T-helper 2 cell treated with Interferon-gamma antibody and Interleukin-4, amounts not matched to agents 100 ng/mL and 5 ng/mL, for 36 hours (primary cell): ENCODE measurements around the gene CNGA3. TPM values are rescaled to one million over a fixed set of nuclear protein-coding genes. Genes with fewer than 3 reads are reported as not detected.

Source experiments
- intact Hi-C: fragments of 100-400 bp; cut with micrococcal nuclease; formaldehyde crosslinking; loops from one replicate; pipeline ENCODE4 v1.15.1; 2023
- total RNA-seq: library from RNA; stranded (reverse); gene quantifications from 2 replicates; pipeline ENCODE4 v1.2.3, GENCODE V29; 2022

CNGA3 gene
- total RNA-seq, 1 donor from 2014 or later = not detected

GRCh38 chr2:98327776-98328175 is 18.5 kb upstream of the CNGA3 start:
- intact Hi-C loops = no loop called here

DNA sequence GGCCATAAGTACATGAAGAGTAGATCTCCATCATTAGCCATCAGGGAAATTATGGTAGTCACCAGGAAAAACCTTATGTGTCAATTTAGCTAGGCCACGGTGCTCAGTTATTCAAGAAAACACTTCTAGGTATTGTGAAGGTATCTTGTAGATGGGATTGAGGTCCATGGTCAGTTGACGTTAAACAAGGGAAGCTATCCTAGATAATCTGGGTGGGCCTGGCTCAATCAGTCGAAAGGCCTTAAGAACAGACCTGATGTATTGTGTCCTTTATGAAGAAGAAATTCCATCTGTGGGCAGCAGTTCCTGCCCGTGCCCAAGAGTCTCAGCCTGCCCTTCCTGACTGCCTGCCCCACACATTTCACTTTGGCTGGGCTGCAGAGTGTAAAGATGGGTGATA is 16.7 kb upstream of the CNGA3 start:
- intact Hi-C loops = no loop called here

- intact Hi-C loops = no loop called here
Observed at GRCh38 chr2:98332989-98333388, 13.3 kb upstream of the CNGA3 start.

- intact Hi-C loops = no loop called here
Observed at GRCh38 chr2:98333922-98334321, 12.3 kb upstream of the CNGA3 start.

GRCh38 chr2:98334439-98335078 is 11.7 kb upstream of the CNGA3 start:
- intact Hi-C loops = no loop called here

DNA sequence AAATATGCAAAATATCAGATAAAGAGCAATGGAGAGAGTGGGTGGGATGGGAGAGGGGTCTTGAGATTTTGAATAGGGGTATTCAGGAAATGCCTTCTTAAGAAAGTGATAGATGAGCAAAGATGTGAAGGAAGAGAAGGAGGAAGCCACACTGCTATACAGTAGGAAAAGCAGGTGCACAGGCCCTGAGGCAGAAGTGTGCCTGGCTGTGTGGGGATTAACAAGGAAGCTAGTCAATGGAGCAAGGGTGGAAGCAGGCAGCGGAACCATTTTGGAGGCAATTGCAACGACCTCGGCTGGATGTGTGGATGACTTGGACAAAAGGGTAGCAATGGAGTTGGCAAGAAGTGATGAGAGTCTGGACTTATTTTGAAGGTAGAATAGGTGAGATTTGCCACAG is 11.0 kb upstream of the CNGA3 start:
- intact Hi-C loops = no loop called here

DNA sequence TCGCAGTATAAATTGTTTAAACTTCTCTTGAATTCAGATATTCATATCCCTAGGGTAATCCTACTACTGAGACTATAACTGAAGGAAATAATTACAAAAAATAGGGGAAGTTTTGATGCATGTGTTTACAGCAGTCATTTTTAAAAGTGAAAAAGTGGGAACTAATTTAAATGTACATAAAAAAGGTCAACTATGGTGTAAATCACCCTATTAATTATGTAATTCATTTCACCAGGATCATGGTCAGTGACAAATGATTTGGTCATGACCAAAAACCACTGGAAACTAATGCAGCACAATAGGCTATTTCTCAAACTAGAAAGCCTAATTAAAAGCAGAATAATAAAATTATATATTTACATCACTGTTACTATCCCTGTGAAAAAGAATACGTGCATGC is 5.0 kb upstream of the CNGA3 start:
- intact Hi-C loops = no loop called here

DNA sequence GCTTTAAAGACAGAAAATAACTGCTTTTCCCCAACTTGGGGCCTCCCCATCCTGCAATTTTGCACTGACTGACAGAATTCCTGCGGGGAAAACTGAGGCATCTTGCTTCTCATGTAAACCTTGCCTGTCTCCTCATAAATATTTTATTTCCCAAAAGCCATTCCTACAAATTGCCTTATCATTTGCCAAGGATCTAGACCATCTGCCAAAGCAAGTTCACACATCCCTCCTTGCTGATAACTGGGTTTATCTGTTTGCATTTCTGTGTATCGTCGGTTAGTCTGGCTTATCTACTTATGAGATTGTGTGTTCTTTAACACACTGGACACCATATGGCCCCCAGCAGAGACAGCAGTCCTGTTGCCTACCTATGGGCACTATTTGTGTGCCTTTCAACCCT is 3.0 kb upstream of the CNGA3 start:
- intact Hi-C loops = no loop called here

DNA sequence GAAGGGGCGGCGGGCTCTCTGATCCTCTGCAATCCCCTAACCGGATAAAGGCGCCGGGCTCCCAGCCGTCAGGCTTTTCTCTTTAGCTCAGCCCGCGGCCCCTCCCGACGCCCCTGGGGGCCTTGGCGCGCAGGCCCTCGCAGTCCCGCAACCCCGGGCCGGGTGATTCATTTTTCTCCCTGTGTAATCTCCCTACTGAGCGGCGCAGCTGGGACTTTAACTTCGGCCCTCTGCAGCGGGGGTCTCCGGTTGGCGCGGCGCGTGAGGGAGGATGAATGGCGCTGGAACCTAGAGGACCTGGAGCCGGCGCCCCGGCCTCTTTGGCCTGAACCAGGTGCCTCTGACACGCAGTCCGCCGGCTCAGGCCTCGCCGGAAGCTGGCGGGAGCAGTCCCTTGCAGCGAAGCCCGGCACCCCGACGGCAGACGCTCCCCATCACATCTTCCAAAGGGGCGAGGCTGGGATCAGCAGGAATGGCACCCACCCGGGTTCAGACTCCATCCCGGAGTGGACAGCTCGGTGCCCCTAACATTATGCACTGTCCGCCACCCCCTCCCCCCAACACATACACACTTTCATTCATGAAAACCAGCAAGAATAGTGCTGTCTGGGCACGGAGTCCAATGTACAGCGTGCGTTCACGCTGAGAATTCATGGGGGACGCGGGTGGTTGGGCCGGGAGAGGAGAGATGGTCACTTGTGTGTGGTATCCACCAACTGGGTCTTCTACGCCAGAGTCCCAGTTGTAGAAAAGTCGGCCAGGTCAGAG is 1.2 kb downstream of the CNGA3 start:
- intact Hi-C loops = no loop called here

DNA sequence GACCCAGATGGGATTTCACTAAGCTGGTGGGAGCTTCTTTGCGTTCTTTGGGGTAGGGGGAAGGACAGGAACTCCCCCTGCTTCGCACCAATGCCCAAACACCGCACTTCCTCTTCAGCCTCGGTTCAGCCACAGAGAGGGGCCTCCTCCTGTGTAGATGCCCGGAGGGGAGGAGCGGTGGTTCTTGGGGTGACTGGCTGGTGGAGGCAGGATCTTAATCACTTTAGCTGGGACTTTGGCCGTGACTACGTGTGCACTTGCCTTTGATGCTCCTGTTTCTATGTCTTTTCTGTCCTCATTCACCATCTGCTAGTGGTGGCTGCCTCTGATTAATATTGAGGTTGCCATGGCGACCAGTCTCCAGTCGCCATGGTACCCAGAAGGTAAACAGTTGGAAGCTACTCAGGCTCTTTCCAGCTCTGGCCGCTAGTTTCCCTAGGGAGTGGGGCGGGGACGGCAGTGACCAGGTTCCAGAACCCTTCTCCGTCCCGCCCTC is 1.9 kb downstream of the CNGA3 start:
- intact Hi-C loops = no loop called here

DNA sequence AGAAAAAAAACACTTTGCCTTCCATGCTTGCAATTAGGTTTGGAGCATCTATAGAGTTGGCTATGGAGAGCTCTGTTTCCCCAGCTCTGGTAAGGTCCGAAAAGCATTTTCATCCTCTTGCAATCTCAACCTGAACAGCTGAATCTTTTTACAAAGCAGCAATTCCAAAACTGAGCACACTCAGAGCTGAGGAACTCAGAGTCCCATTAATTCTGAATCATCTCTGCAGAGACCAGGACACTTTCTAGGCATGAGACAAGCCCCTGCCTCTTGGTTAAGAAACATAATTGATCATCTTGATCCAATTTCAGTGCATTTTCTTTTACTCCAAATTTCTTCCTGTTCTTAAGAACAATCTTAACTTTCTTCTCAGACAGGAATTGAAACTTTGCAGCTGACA is 4.2 kb downstream of the CNGA3 start:
- intact Hi-C loops = no loop called here

DNA sequence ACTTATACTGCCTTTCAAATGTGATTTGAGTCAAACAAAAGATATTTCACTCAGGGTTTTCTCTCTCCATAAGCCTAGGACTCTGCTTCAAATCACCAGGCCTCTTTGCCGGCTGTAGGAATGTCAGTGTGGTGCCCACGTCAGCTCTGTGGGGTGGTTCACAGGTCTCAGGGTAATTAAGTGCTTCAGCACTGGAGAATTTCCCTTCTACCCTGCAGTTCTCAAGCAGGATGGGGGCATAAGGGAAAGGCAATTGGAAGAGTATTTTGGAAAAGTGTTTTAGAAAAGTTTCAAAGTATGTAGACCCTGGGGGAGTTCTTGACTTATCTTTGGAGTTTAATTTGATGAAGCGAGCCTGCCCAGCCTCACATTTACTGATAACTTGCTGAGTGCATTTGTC is 9.6 kb downstream of the CNGA3 start:
- intact Hi-C loops = no loop called here

DNA sequence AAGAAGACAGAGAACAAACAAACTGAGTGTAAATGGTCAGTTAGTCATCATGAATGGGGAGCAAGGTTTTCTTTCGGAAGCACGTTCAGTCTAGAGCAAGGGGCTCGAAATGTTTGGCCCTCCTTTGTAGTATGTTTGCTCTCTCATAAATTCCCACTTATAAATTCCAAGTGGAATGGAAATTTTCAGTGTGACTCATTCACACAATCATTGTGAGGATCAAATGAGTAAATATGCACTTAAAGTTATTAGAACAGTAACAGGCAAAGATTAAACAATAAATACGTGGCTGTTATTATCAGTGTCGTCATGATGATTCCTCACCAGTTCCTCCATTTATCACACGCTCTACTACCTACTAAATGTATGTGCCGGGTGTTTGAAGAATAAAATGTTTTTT is 10.5 kb downstream of the CNGA3 start:
- intact Hi-C loops = no loop called here

GRCh38 chr2:98357849-98358248 is 11.6 kb downstream of the CNGA3 start:
- intact Hi-C loops = no loop called here

- intact Hi-C loops = no loop called here
Observed at GRCh38 chr2:98359986-98360385, 13.7 kb downstream of the CNGA3 start.

DNA sequence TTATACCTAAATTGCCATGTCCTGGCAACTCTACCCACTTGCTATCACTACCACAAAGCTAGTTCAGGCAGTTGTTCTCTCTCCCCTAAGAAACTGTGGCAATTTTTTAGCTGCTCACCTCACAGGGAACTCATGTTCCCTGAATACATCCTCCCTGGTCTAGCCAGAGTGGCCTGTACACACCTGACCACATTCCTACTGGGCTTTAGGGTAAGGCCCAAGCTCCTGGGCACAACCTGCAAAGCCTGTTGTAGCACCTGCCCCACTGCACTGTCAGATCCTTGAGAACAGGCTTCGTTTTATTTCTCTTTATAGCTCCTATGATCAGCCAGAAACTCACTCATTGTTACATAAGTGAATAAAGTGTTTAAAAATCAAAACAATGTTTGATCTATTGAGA is 21.5 kb downstream of the CNGA3 start:
- intact Hi-C loops = no loop called here

DNA sequence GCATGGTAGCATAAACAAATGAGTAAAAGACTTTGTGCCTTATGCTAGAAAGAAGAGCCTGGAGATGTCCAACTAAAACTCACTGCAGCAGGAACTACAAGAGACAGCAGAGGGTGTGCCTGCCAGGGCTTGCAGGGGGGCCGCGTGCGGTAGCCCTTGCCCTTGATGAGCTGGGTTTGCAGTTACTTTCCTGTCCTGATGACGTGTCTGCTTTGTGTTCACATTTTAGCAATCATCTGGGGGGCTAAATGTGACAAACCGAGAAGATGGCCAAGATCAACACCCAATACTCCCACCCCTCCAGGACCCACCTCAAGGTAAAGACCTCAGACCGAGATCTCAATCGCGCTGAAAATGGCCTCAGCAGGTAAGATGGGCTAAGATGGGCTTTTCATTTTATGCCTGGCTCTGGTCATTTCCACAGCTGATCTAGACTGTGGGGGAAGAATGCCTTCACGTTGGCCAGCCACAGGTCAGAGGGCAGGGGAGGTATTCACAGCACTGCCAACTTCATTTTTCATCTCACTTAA is 23.5 kb downstream of the CNGA3 start:
- intact Hi-C loops = no loop called here

- intact Hi-C loops = no loop called here
Observed at GRCh38 chr2:98372121-98372520, 25.9 kb downstream of the CNGA3 start.

DNA sequence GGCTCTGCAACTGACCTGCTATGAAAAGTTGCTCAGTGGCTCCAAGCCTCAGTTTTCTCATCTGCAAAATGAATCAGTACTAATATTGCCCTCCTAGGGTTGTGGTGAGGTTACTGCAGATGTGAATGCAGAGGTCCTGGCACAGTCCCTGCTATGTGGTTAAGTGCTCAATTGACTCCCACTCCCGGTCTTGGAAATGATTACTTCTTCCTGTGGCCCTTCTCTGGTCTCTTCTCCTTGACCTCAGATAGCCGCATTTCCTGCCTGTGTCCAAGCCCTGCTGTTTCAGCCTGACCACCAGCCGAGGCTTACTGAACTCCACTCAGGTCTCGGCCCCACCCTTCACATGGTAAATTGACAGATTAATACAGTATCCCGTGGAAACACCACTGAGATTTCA is 26.3 kb downstream of the CNGA3 start:
- intact Hi-C loops = no loop called here

DNA sequence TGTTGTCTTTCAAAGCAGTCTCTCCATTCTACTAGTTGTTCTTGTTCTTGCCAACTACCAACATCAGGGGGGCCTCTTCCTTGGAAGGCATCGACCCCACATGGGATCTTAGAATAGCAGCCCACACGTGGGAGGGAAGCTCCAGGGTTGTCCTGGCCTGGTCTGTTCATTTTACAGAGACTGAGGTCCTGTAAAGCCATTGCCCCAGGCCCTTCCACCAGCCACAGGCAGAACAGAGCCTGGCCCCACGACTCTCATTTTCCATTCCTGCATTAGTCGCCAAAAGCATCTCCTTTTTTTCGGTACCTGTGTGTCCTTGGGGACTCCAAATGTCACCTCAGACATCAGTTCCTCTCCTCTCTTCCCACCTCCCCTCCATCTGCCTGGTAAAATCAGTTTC is 28.0 kb downstream of the CNGA3 start:
- intact Hi-C loops = no loop called here

DNA sequence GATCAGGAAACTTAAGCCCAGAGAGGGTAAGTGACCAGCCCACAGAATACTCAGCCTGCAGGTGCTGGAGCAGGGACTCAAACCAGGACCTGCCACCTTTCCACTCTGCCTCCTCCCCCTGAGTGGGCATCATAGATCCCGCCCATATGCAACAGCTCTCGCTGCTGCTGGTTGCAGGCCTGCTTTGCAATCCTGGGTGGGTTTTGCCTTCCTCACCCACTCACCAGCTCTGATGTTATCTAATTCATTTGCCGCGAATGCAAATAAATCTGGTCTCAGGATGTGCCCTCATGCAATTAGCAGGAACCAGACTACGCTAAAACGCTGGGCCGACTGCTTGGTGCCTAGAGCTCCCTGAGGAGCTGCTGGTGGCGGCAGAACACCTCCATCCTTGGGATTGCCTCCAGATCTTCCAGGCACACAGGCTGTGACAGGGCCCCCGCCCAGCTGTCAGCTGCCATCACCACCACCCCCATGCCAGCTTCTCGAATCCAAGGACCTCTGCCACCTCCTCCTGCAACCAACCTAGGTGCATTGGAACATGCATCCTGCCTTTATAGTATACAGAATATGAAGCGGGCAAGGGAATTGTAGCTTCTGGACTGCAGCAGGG is 28.8 kb downstream of the CNGA3 start:
- intact Hi-C loops = no loop called here

DNA sequence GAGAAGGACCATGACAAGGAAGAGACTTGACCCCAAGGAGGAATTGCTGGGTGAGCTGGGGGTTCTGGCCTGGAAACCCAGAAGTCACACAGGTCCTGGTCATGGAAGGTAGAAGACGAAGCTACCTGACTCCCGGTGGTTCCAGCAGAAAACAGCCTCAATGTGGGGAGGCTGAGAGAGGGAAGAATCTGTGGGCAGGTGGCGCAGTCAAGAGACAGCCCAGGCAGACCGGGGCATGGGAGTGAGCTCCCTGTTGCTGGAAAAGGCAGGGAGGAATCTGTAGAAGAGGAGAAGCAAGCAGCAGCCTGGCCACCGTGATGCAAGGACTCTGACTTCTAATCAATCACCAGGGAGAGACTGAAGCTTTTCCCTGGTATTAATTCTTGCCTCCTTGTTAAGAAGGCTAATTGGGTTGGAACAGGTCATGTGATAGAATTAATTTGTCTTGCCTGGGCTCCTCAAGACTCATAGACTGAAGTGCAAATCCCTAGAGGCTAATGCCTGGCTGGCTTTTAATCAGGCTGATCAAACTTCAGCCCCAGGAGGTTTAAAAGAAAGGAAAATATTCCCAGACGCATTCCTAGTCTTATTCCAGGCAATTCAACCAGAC is 30.1 kb downstream of the CNGA3 start:
- intact Hi-C loops = no loop called here
